Activated CD8-positive, alpha-beta memory T cell treated with anti-CD3 and anti-CD28 coated beads for 1 hour (primary cell): ENCODE measurements around the gene TMTC2.
"Not testable (repeated sequence)": the region's sequence is repeated elsewhere in the genome, so short reads cannot be mapped to it uniquely, and the experiment has no call there.

Experiments
- DNase-seq, 2 donors: peaks; one replicate each; pipeline ENCODE4 v3.0.0-alpha.2; 2020; ENCODE audit warnings: low read depth in 1 of 2; ENCODE audit errors: extremely low read depth in 1 of 2

The TMTC2 gene

DNA sequence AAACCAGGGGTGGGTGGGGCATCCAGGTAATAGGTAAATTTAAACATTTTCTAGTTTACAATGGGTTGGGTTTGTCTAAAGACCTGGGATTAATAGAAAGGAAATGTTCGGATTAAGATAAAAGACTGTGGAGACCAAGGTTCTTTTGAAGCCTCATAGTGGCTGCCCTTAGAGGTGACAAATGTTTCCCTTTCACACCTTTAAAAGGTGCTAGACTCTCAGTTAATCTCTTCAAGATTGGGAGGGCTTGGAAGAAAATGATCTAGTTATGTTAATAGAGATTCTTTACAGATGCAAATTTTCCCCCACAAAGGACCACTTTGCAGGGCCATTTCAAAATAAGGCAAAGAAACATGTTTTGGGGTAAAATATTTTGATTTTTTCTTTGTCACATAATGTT, 39.0 kb downstream of the TMTC2 start:
- no peak for DNase-seq

DNA sequence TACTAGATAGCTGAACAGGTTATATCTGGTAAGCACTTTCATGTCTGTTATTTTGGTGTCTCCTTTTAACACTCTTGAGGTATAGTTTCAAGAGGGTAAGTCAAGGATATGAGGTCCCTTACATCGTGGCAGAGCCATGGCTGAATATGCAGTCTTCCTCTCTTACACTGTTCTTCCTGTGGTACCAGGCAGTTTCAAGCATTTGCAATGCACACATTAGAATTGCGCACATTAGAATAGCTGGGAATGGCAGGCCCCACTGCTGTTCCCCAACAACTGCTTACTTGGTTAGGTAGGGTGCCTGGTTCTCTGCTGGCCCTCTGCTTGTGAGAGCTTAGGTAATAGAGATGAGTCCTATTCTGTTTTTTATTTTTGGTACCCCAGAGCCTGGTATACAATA, 41.2 kb downstream of the TMTC2 start:
- no peak for DNase-seq

GRCh38 chr12:82728710-82729109, 42.0 kb downstream of the TMTC2 start:
- DNase-seq, result no peak

DNA sequence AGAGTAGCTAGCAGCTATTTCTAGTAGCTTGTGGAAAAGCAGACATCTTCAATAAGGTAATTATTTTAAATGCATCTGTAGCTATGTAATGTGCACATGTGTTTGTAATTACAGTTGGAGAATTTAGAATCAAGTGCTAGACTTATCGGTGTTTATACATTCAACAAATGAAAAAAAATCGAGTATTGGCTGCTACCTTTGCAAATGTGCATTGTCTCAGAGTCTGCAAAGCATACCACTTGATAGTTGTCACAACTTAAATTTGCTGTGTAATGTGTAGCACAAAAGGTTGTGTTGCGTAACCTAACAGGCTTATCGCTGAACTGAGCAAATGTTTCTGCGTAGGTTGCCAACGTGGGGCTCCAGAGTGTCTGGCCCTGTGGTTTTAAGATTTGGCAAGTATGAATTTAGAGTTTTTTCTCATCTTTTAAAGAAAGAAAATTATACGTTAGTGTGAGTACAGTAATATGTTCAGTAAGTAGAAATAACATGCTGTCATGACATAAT, 44.3 kb downstream of the TMTC2 start:
- DNase-seq, result no peak

GRCh38 chr12:82740129-82741000, 53.7 kb downstream of the TMTC2 start:
- DNase-seq, result no peak

GRCh38 chr12:82745063-82745674, 58.5 kb downstream of the TMTC2 start:
- DNase-seq, result no peak

DNA sequence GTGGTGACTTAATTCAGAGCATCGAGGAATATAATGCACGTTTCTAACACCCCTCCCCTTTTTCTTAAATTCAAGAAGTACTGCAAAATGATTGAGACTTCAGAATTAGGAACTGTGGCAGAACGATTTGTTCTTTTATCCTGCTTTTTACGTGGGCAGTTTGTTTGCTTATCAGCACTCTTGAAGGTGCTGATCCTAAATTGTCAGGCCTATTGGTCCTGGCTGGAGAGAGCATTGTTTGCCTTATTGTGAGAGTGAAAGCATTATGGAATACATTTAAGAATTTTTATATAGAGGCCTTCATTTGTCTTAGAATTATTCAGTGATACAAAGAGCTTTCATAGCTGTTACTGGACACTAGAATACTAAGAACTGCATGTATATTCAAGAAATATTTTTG, 59.1 kb downstream of the TMTC2 start:
- DNase-seq, result no peak

GRCh38 chr12:82746668-82747067, 60.0 kb downstream of the TMTC2 start:
- DNase-seq, result no peak

- DNase-seq, result no peak
Measured at GRCh38 chr12:82749015-82749414, 62.3 kb downstream of the TMTC2 start.

DNA sequence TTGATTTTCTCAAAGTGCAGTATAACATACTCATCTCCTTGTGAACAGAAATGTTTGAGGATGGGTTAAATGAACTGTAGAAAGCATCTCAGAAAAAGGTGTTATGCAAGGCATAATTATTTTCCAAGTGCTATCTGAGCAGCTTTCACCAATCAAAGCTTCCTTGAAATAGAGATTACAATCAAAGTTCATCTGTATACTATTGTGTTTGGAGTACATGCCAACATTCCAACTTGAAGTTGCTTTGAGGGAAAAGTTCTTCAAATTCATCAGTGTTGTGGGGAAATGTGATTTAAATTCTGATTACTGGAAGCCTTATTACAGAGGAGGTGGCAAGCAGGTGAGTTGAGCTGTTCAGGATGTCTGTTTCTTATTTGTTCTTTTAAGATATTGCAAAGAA, 68.2 kb downstream of the TMTC2 start:
- DNase-seq, result no peak

DNA sequence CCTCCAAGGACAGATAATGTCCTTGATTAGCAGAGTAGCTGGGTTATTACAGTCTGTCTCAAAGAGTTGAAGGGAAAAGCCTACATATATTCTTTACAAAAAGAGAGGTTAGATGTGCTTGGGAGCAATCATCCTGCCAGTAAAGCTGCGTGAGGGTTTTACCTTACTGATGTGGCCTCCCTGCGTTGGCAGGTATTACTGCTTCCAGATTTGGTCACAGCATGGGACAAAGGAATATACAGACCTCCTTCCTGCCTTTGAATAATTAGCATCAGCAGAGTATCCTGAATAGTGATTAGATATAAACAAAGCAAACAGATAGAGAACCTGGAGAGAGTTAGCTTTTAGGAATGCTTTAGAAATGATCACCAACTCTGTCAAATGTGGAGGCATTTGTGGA, 69.6 kb downstream of the TMTC2 start:
- no peak for DNase-seq

DNA sequence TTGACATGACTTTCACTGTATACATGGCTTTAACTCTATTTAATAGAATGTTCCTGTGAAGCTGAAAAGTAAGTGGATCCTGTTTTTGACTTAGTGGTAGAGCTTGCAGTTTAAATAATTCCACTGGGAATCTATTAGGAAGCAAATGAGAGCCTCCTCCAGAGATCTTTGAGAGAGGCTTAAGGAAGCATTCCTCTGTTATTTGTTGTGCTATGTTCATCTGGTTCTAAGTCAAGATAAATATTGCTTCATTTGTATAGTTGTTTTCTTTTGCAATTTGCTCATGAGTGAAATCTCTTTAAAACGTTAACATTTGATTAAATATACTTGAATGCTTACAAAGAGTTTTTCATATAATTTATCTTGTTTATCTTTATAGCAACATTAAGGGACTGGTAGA, 70.4 kb downstream of the TMTC2 start:
- DNase-seq, result no peak

DNA sequence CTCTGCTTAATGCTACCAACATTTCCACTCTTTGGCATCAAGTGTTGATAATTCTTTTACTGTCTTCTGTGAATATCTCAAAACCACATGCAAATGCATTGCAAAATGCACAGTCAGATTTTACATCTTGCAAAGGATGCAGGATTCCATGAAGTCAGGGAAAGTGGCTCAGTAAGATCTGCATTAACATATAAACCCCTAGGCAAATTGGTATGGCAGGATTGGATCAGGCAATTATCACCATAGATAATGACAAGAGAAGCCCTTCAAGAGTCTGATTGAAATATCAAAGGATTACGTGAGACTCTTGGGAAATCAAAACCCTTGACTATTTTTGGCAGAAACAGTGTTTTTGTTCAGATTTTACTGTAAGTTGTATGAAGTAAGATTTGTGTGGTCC, 71.0 kb downstream of the TMTC2 start:
- DNase-seq, result no peak

GRCh38 chr12:82758749-82759330, 72.1 kb downstream of the TMTC2 start:
- DNase-seq, result no peak

GRCh38 chr12:82760423-82760822, 73.7 kb downstream of the TMTC2 start:
- DNase-seq, result no peak

- DNase-seq, result not testable (repeated sequence)
Measured at GRCh38 chr12:82765206-82765605, 78.5 kb downstream of the TMTC2 start.

- no peak for DNase-seq
Measured at GRCh38 chr12:82765971-82766705, 79.4 kb downstream of the TMTC2 start.

- DNase-seq, result no peak
Measured at GRCh38 chr12:82774666-82775065, 88.0 kb downstream of the TMTC2 start.

GRCh38 chr12:82780517-82780916, 93.8 kb downstream of the TMTC2 start:
- DNase-seq, result no peak

- no peak for DNase-seq
Measured at GRCh38 chr12:82781309-82781997, 94.7 kb downstream of the TMTC2 start.

DNA sequence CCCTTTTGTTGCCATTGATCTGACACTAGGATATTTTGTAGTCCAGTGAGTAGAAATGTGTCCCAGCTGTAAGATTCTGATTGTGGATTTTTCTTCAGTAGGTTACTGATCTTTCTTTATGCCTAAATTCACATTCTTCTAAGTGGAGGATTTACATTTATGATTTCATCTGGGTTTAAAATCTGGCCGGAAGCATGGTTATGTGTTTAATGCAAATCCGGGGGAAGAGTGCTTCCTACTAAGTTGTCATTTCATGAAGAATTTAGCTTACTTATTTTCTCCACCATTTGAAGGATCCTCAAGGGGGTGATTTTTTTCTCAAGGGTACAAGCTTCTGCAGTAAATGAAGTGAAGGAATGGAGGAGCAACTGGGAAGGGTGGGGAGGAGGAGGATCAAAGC, 96.7 kb downstream of the TMTC2 start:
- DNase-seq, result no peak
